Stomach (tissue), 19 donors: ENCODE measurements around the gene MUC5AC. TPM values are rescaled to one million over a fixed set of nuclear protein-coding genes. Genes with fewer than 3 reads are reported as not detected.
A peak's percentile ranks its signal among the peaks of the same experiment; 100 is the strongest.

ENCODE experiments used
- DNase-seq, 2 donors: peaks; one replicate each; pipeline versions ENCODE4 v3.0.0 to v3.0.0-alpha.2; 2013 to 2019
- H3K27ac ChIP-seq, 5 donors: fragments of 200-600 bp in 4 of 5; sonication (generic) in 4 of 5; one replicate each; pipeline ENCODE4 v1.5.1; 2013 to 2019; ENCODE audit warnings: mild to moderate bottlenecking in 1 of 5, moderate library complexity in 1 of 5
- H3K27me3 ChIP-seq, 3 donors: fragments of 200-600 bp; sonication (generic); one replicate each; pipeline ENCODE4 v1.5.1; 2017 to 2019; ENCODE audit warnings: mixed run types in 1 of 3
- H3K36me3 ChIP-seq, 4 donors: fragments of 200-600 bp; sonication (generic); 1 replicate in 3 of 4; 2 replicates in 1 of 4; pipeline ENCODE4 v1.5.1; 2016 to 2019
- H3K4me1 ChIP-seq, 4 donors: fragments of 200-600 bp; sonication (generic); one replicate each; pipeline ENCODE4 v1.5.1; 2016 to 2019
- H3K4me3 ChIP-seq, 4 donors: fragments of 200-600 bp; sonication (generic) in 3 of 4; one replicate each; pipeline ENCODE4 v1.5.1; 2016 to 2019; ENCODE audit warnings: mild to moderate bottlenecking in 1 of 4
- H3K9me3 ChIP-seq, 4 donors: fragments of 200-600 bp; sonication (generic); one replicate each; pipeline ENCODE4 v1.5.1; 2016 to 2019
- EP300 ChIP-seq: sonication (generic); formaldehyde crosslinking; IDR thresholded peaks from one replicate; pipeline ENCODE4 v1.6.1; 2017; ENCODE audit warnings: antibody characterized with exemption
- POLR2A ChIP-seq, 4 donors: fragments of 450-650 bp; IDR thresholded peaks; one replicate each; pipeline ENCODE4 v1.6.1; 2016; ENCODE audit warnings: antibody characterized with exemption in 4 of 4, control low read depth in 2 of 4, mild to moderate bottlenecking in 1 of 4, moderate library complexity in 1 of 4
- POLR2AphosphoS5 ChIP-seq, 3 donors: sonication (generic); formaldehyde crosslinking; IDR thresholded peaks; one replicate each; pipeline ENCODE4 v1.6.1; 2016; ENCODE audit warnings: antibody characterized with exemption in 3 of 3
- WGBS, 5 donors: extraction: QIAGEN DNeasy Blood & Tissue Kit in 3 of 5; methylation state at CpG; one replicate each; pipeline versions ENCODE4 v1.1.5 to v1.1.7; 2013 to 2018; 5-methylcytosine and 5-hydroxymethylcytosine counted together
- intact Hi-C: fragments of 100-400 bp; cut with DNase I; formaldehyde crosslinking; loops from one replicate; pipeline ENCODE4 v1.15.1; 2023; ENCODE audit warnings: low total_unique reads
- long read RNA-seq, 10 donors: transcript quantifications; one replicate each; lab custom pipeline, GENCODE V29; 2026
- polyA plus RNA-seq, 3 donors: library from polyadenylated mRNA; stranded (reverse); fragments of 200-250 nt; gene quantifications; one replicate each; pipeline ENCODE4 v1.2.3, GENCODE V29; 2013
- total RNA-seq, 5 donors: library from RNA; depleted of rRNA; stranded (reverse); fragments of >200 nt; gene quantifications; one replicate each; pipeline versions ENCODE4 v1.1.0 to v1.2.3, GENCODE V29; 2014 to 2016
- TF ChIP-seq, protein P1 (sequence below), 7 experiments: fragments of 450-650 bp in 4 of 7; fragments of 200-600 bp in 3 of 7; sonication (generic) in 3 of 7; IDR thresholded peaks; one replicate each; pipeline ENCODE4 v1.5.1; 2016 to 2019; ENCODE audit warnings: antibody characterized with exemption in 7 of 7, control low read depth in 2 of 7, mild to moderate bottlenecking in 1 of 7
- donor health status: healthy with polysubstance abuse.
- donor health status: Bipolar disorder and iron deficiency.
- donor health status: healthy.

MUC5AC gene, protein sequence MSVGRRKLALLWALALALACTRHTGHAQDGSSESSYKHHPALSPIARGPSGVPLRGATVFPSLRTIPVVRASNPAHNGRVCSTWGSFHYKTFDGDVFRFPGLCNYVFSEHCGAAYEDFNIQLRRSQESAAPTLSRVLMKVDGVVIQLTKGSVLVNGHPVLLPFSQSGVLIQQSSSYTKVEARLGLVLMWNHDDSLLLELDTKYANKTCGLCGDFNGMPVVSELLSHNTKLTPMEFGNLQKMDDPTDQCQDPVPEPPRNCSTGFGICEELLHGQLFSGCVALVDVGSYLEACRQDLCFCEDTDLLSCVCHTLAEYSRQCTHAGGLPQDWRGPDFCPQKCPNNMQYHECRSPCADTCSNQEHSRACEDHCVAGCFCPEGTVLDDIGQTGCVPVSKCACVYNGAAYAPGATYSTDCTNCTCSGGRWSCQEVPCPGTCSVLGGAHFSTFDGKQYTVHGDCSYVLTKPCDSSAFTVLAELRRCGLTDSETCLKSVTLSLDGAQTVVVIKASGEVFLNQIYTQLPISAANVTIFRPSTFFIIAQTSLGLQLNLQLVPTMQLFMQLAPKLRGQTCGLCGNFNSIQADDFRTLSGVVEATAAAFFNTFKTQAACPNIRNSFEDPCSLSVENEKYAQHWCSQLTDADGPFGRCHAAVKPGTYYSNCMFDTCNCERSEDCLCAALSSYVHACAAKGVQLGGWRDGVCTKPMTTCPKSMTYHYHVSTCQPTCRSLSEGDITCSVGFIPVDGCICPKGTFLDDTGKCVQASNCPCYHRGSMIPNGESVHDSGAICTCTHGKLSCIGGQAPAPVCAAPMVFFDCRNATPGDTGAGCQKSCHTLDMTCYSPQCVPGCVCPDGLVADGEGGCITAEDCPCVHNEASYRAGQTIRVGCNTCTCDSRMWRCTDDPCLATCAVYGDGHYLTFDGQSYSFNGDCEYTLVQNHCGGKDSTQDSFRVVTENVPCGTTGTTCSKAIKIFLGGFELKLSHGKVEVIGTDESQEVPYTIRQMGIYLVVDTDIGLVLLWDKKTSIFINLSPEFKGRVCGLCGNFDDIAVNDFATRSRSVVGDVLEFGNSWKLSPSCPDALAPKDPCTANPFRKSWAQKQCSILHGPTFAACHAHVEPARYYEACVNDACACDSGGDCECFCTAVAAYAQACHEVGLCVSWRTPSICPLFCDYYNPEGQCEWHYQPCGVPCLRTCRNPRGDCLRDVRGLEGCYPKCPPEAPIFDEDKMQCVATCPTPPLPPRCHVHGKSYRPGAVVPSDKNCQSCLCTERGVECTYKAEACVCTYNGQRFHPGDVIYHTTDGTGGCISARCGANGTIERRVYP (N-terminal part only)
- total RNA-seq (1,000 to 10,000 TPM in 1 of 5 donors, 100 to 1,000 TPM in 3, 1 to 10 TPM in 1; 2.0 to 1,253 (median 605) TPM), polyA plus RNA-seq (10 to 100 TPM in 2 of 3 donors, 1 to 10 TPM in 1; 5.5 to 77.0 (median 24.0) TPM)
- long read RNA-seq, donor 1, partial matches to known transcripts: 363 of 363 reads
- long read RNA-seq, donor 1, other reads (novel, unspliced or antisense): 0 of 363 reads
- long read RNA-seq, donor 2, partial matches to known transcripts: 265 of 290 reads
- long read RNA-seq, donor 2, other reads (novel, unspliced or antisense): 25 of 290 reads
- long read RNA-seq, donor 3, partial matches to known transcripts: 123 of 130 reads
- long read RNA-seq, donor 3, other reads (novel, unspliced or antisense): 7 of 130 reads
- long read RNA-seq, donor 4: 0 reads
- long read RNA-seq, donor 5, partial matches to known transcripts: 158 of 168 reads
- long read RNA-seq, donor 5, other reads (novel, unspliced or antisense): 10 of 168 reads
- long read RNA-seq, donor 6, partial matches to known transcripts: 612 of 684 reads
- long read RNA-seq, donor 6, other reads (novel, unspliced or antisense): 72 of 684 reads
- long read RNA-seq, donor 7, partial matches to known transcripts: 934 of 944 reads
- long read RNA-seq, donor 7, other reads (novel, unspliced or antisense): 10 of 944 reads
- long read RNA-seq, donor 8, partial matches to known transcripts: 92 of 99 reads
- long read RNA-seq, donor 8, other reads (novel, unspliced or antisense): 7 of 99 reads
- long read RNA-seq, donor 9, partial matches to known transcripts: 218 of 225 reads
- long read RNA-seq, donor 9, other reads (novel, unspliced or antisense): 7 of 225 reads
- long read RNA-seq, donor 10, partial matches to known transcripts: 18 of 18 reads
- long read RNA-seq, donor 10, other reads (novel, unspliced or antisense): 0 of 18 reads

DNA sequence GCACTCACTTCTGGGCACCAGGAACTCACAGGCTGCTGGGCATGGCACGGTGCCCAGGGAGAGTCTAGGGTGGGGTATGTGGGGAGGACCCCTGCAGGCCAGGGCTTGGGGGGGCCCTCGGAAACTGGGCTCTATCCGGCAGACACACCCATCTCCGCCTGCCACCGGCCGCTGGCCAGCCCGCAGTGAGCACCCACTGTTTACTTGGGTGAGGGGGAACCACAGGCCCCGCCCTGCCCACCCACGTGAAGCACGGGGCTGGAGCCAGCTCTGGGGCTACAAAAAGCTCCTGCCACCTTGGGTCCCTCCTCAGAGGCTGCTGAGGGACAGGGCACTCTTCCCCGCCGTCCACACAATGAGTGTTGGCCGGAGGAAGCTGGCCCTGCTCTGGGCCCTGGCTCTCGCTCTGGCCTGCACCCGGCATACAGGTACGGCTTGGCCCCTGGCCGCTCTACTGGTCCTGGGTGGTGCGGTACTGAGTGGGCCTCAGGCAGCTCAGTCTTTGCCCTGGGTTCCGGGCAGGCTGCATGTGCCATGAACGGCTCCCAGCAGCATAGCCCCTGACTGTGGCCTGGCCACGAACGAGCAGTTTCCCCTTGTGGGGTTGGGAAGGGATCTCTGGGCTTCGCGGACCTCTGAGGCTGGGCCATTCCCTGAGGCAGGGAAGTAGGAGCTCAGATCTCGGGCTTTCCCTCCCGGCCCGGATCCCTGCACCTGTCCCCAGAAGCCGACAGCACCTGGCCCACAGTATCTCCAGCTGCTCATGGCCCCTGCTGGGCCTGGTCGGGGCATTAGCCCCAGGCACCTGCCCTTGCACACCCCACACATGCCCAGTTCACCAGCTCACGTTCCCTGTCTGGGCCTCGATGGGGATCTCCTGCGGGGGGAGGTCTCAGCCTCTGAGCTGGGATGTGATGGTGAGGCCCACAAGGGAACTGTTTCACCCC, at the start of gene MUC5AC:
Gene MUC5AC (plus strand): TSS at position 309 of the 947 bp plus-strand sequence. CDS start 47 bp downstream, at position 356.
- peak within 1 kb of the TSS; percentile 52 to 79 (median 71) for H3K27ac ChIP-seq
- peak within 1 kb of the TSS; percentile 25 to 46 (median 36) for H3K4me3 ChIP-seq
- H3K36me3 ChIP-seq: peaks cover 0 to 21% (median 8%) of the 10 kb centered on the region in 4 donors
- no peaks in the 10 kb centered on the region for H3K9me3 ChIP-seq
- peaks cover 0 to 54% (median 0%) of the 10 kb centered on the region in 3 donors for H3K27me3 ChIP-seq
- peak in 2 of 3 donors; percentile 86 to 88 for TF ChIP-seq POLR2AphosphoS5 (IDR thresholded peaks at IDR 0.05)
- TF ChIP-seq POLR2A (IDR thresholded peaks at IDR 0.05): no peak
- 33 to 65% (median 42%) methylated on average over 9 to 32 of the region's 32 CpGs for WGBS, 5 donors
- intact Hi-C loops: no loop called here
- H3K4me1 ChIP-seq: peaks cover 8 to 23% (median 16%) of the 10 kb centered on the region in 4 donors
- peak; percentile 77 to 79 for DNase-seq

GRCh38 chr11:1108246-1108900, 49.4 kb upstream of the MUC5AC start:
- Histone ChIP-seq H3K9me3 (no peaks in the 10 kb centered on the region), H3K4me1 (no peaks in the 10 kb centered on the region), H3K36me3 (no peaks in the 10 kb centered on the region), H3K27ac (no peak overlapping the region), H3K4me3 (no peak overlapping the region), H3K27me3 (peaks cover 0 to 40% (median 6%) of the 10 kb centered on the region in 3 donors)
- no peak for DNase-seq
- WGBS, 5 donors: 84 to 87% (median 87%) methylated on average over 28 to 29 of the region's 29 CpGs
- intact Hi-C loops: no loop called here
- TF ChIP-seq, protein P1, sequence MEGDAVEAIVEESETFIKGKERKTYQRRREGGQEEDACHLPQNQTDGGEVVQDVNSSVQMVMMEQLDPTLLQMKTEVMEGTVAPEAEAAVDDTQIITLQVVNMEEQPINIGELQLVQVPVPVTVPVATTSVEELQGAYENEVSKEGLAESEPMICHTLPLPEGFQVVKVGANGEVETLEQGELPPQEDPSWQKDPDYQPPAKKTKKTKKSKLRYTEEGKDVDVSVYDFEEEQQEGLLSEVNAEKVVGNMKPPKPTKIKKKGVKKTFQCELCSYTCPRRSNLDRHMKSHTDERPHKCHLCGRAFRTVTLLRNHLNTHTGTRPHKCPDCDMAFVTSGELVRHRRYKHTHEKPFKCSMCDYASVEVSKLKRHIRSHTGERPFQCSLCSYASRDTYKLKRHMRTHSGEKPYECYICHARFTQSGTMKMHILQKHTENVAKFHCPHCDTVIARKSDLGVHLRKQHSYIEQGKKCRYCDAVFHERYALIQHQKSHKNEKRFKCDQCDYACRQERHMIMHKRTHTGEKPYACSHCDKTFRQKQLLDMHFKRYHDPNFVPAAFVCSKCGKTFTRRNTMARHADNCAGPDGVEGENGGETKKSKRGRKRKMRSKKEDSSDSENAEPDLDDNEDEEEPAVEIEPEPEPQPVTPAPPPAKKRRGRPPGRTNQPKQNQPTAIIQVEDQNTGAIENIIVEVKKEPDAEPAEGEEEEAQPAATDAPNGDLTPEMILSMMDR (IDR thresholded peaks at IDR 0.05): no peak
- TF ChIP-seq POLR2AphosphoS5 (IDR thresholded peaks at IDR 0.05): no peak
- TF ChIP-seq POLR2A (IDR thresholded peaks at IDR 0.05): no peak
- no peak for TF ChIP-seq EP300

- no peak overlapping the region for H3K27ac ChIP-seq
- DNase-seq: no peak
- H3K4me1 ChIP-seq: no peaks in the 10 kb centered on the region
- no peak overlapping the region for H3K4me3 ChIP-seq
- no peaks in the 10 kb centered on the region for H3K9me3 ChIP-seq
- TF ChIP-seq, protein P1 (IDR thresholded peaks at IDR 0.05): no peak
- TF ChIP-seq POLR2AphosphoS5 (IDR thresholded peaks at IDR 0.05) (no peak), POLR2A (IDR thresholded peaks at IDR 0.05) (no peak), EP300 (no peak)
- peaks cover 0 to 40% (median 6%) of the 10 kb centered on the region in 3 donors for H3K27me3 ChIP-seq
- intact Hi-C loops: no loop called here
- H3K36me3 ChIP-seq: no peaks in the 10 kb centered on the region
- WGBS, 5 donors: 73 to 85% (median 85%) methylated on average over 11 to 28 of the region's 28 CpGs
Measured at GRCh38 chr11:1109101-1109917, 48.4 kb upstream of the MUC5AC start.
